Fibroblast of pulmonary artery (primary cell): ENCODE results near the gene CACNA1F.

ENCODE experiments used
- DNase-seq: peaks from one replicate; pipeline ENCODE4 v3.0.0-alpha.2; 2010; ENCODE audit warnings: low read depth
- H3K4me3 ChIP-seq: replicated peaks from 2 replicates; pipeline ENCODE4 v1.5.1; 2011; ENCODE audit warnings: low read depth, mild to moderate bottlenecking, control low read depth, low read length, moderate library complexity
- CTCF ChIP-seq: IDR thresholded peaks from 2 replicates; pipeline ENCODE4 v1.5.1; 2011; ENCODE audit warnings: mild to moderate bottlenecking, control low read depth, low read length, inconsistent platforms; ENCODE audit errors: missing control alignments

The CACNA1F gene

GRCh38 chrX:49231333-49232000 is 1.7 kb downstream of the CACNA1F start:
- no peak for TF ChIP-seq CTCF
- no peak for DNase-seq
- no peak overlapping the region for H3K4me3 ChIP-seq

- DNase-seq: no peak
- no peak overlapping the region for H3K4me3 ChIP-seq
- no peak for TF ChIP-seq CTCF
Observed at GRCh38 chrX:49230500-49231232, 2.5 kb downstream of the CACNA1F start.

GRCh38 chrX:49228185-49228584 is 5.0 kb downstream of the CACNA1F start:
- no peak for TF ChIP-seq CTCF
- no peak overlapping the region for H3K4me3 ChIP-seq
- no peak for DNase-seq

GRCh38 chrX:49227726-49228125 is 5.4 kb downstream of the CACNA1F start:
- DNase-seq: no peak
- no peak for TF ChIP-seq CTCF
- no peak overlapping the region for H3K4me3 ChIP-seq

- TF ChIP-seq CTCF: no peak
- H3K4me3 ChIP-seq: no peak overlapping the region
- DNase-seq: no peak
Observed at GRCh38 chrX:49226946-49227345, 6.2 kb downstream of the CACNA1F start.

GRCh38 chrX:49225858-49226257 is 7.3 kb downstream of the CACNA1F start:
- no peak for TF ChIP-seq CTCF
- H3K4me3 ChIP-seq: no peak overlapping the region
- no peak for DNase-seq
